Prostate gland (tissue), 2 donors: Measurements from ENCODE around the gene GSC.

Source experiments
- CTCF ChIP-seq, 4 experiments: fragments of 200-600 bp in 2 of 4; fragments of 450-650 bp in 2 of 4; sonication (generic) in 2 of 4; IDR thresholded peaks; 1 replicate in 3 of 4; 2 replicates in 1 of 4; pipeline ENCODE4 v1.5.1; 2016 to 2019; ENCODE audit warnings: antibody characterized with exemption in 4 of 4, mild to moderate bottlenecking in 2 of 4, moderate library complexity in 2 of 4
- POLR2A ChIP-seq: fragments of 450-650 bp; IDR thresholded peaks from one replicate; pipeline ENCODE4 v1.6.1; 2016; ENCODE audit warnings: antibody characterized with exemption, mild to moderate bottlenecking
- POLR2AphosphoS5 ChIP-seq: sonication (generic); formaldehyde crosslinking; IDR thresholded peaks from one replicate; pipeline ENCODE4 v1.6.1; 2017; ENCODE audit warnings: antibody characterized with exemption

DNA sequence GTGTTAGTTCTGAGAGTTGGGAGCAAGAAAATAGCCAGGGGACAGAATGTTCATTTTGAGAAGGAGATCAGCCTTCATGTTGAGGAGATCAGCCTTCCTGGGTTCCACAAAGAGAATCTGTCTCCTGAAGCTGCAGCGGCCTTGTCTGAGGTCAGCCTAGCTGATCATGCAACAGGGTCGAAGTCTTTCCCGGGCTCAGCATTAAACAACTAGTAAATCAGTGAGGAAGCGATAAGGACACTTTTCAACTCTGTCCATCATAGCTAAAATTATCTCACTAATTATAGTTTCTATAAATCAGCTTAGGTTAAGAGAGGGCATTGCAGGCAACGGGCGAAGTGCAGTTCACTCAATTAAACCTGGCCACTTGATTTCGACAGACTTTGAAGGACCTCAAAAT, 7.5 kb downstream of the GSC start:
- TF ChIP-seq POLR2AphosphoS5 (no peak), CTCF (IDR thresholded peaks at IDR 0.05) (no peak), POLR2A (no peak)
